ENCODE results near the gene MCCC2.

- TF ChIP-seq CTCF (conservative IDR thresholded peaks at IDR 0.05; ENCODE audit: low read depth, low read length) (no peak), SMC3 (IDR thresholded peaks at IDR 0.05; ENCODE audit: low read depth, low read length) (no peak)
Measured at GRCh38 chr5:71576241-71576640, 10.9 kb upstream of the MCCC2 start.

All from IMR-90 (cell line).